AG04449 (cell line): ENCODE data around the gene NHSL1.

ENCODE experiments used
- CTCF ChIA-PET: fragments of 350-600 bp; formaldehyde crosslinking; extraction: SDS; loops from one replicate; lab custom pipeline; 2021; ENCODE audit warnings: antibody characterized with exemption; lab: Yijun Ruan, JAX
- POLR2A ChIA-PET: fragments of 400-600, 350-600 bp; formaldehyde crosslinking; extraction: SDS; loops from one replicate; lab custom pipeline; 2020; ENCODE audit warnings: antibody characterized with exemption, inconsistent platforms; lab: Yijun Ruan, JAX
- DNase-seq: peaks from one replicate; pipeline ENCODE4 v3.0.0-alpha.2; 2010; ENCODE audit warnings: low read depth, low spot score
- H3K4me3 ChIP-seq: 2 replicates; pipeline ENCODE4 v1.5.1; 2011; ENCODE audit warnings: low read depth, mild to moderate bottlenecking, control low read depth, low read length
- CTCF ChIP-seq: IDR thresholded peaks from one replicate; pipeline ENCODE4 v1.5.1; 2011; ENCODE audit warnings: mild to moderate bottlenecking, moderate library complexity, low read length, control low read depth, inconsistent platforms; ENCODE audit not compliant: insufficient read depth; ENCODE audit errors: missing control alignments

NHSL1 gene

GRCh38 chr6:138509371-138509770, 10.1 kb upstream of the NHSL1 start:
- POLR2A ChIA-PET, result no interaction called here
- no peak for DNase-seq
- CTCF ChIA-PET, result interaction anchor here (0.7 to 10.0 kb wide), 28 partner anchors 9 to 397 kb away, joined by 3 to 121 read pairs (median 4); partner anchors contain the start of genes HEBP2 and NHSL1
- TF ChIP-seq CTCF, result peak; percentile 21
- H3K4me3 ChIP-seq, result no peak overlapping the region

- DNase-seq, result no peak
- no peak for TF ChIP-seq CTCF
- H3K4me3 ChIP-seq, result no peak overlapping the region
- ChIA-PET CTCF (interaction anchor here (0.7 to 10.0 kb wide), 24 partner anchors 9 to 397 kb away, joined by 3 to 121 read pairs (median 4); partner anchors contain the start of genes HEBP2 and NHSL1), POLR2A (no interaction called here)
Measured at GRCh38 chr6:138508676-138508988, 9.3 kb upstream of the NHSL1 start.

GRCh38 chr6:138507977-138508675, 8.8 kb upstream of the NHSL1 start:
- ChIA-PET POLR2A (no interaction called here), CTCF (interaction anchor here (0.8 to 10.0 kb wide), 16 partner anchors 7 to 396 kb away, joined by 3 to 121 read pairs (median 9); partner anchors contain the start of genes HEBP2 and NHSL1)

GRCh38 chr6:138504764-138505689, 5.7 kb upstream of the NHSL1 start:
- CTCF ChIA-PET, result interaction anchor here (1.0 to 10.0 kb wide), 3 partner anchors 11 to 78 kb away, joined by 3 to 121 read pairs (median 3); no protein-coding TSS in a partner anchor
- no peak overlapping the region for H3K4me3 ChIP-seq
- no peak for TF ChIP-seq CTCF
- POLR2A ChIA-PET, result no interaction called here
- no peak for DNase-seq

More at GRCh38 chr6:138507977-138508675, 8.8 kb upstream of the NHSL1 start:
- TF ChIP-seq CTCF, result no peak
- H3K4me3 ChIP-seq, result no peak overlapping the region
- DNase-seq, result no peak

- CTCF ChIA-PET, result interaction anchor here (0.9 to 10.0 kb wide), 3 partner anchors 62 to 84 kb away, joined by 3 to 121 read pairs (median 3); no protein-coding TSS in a partner anchor
- POLR2A ChIA-PET, result no interaction called here
- DNase-seq, result no peak
- no peak for TF ChIP-seq CTCF
- no peak overlapping the region for H3K4me3 ChIP-seq
Measured at GRCh38 chr6:138503881-138504680, 4.8 kb upstream of the NHSL1 start.
